MG63 (cell line): Measurements from ENCODE around the gene ZNF354C. TPM values are rescaled to one million over a fixed set of nuclear protein-coding genes. Genes with fewer than 3 reads are reported as not detected.
"Not testable (repeated sequence)": the region's sequence is repeated elsewhere in the genome, so short reads cannot be mapped to it uniquely, and the experiment has no call there.

ENCODE experiments used
- DNase-seq: peaks from one replicate; pipeline ENCODE4 v3.0.0-alpha.2; 2020
- H3K27me3 ChIP-seq: fragments of 250-450 bp; sonication (Bioruptor Pico); 2 replicates; pipeline ENCODE4 v1.5.1; 2020; ENCODE audit warnings: mild to moderate bottlenecking, moderate library complexity
- H3K36me3 ChIP-seq: fragments of 250-450 bp; sonication (Bioruptor Pico); 2 replicates; pipeline ENCODE4 v1.5.1; 2020; ENCODE audit warnings: mild to moderate bottlenecking, moderate library complexity
- H3K4me3 ChIP-seq: fragments of 250-450 bp; sonication (Bioruptor Pico); 2 replicates; pipeline ENCODE4 v1.5.1; 2020; ENCODE audit warnings: mild to moderate bottlenecking, moderate library complexity
- H3K9me3 ChIP-seq: fragments of 250-450 bp; sonication (Bioruptor Pico); 2 replicates; pipeline ENCODE4 v1.5.1; 2020; ENCODE audit warnings: mild to moderate bottlenecking, moderate library complexity
- total RNA-seq: library from RNA; depleted of rRNA; stranded (reverse); fragments of >200 nt; shearing (Covaris generic); gene quantifications from 2 replicates; pipeline ENCODE4 v1.2.3, GENCODE V29; 2014; ENCODE audit warnings: low replicate concordance; rRNA removed

ZNF354C gene
- total RNA-seq: 1.7 and 2.6 TPM in 2 replicates

DNA sequence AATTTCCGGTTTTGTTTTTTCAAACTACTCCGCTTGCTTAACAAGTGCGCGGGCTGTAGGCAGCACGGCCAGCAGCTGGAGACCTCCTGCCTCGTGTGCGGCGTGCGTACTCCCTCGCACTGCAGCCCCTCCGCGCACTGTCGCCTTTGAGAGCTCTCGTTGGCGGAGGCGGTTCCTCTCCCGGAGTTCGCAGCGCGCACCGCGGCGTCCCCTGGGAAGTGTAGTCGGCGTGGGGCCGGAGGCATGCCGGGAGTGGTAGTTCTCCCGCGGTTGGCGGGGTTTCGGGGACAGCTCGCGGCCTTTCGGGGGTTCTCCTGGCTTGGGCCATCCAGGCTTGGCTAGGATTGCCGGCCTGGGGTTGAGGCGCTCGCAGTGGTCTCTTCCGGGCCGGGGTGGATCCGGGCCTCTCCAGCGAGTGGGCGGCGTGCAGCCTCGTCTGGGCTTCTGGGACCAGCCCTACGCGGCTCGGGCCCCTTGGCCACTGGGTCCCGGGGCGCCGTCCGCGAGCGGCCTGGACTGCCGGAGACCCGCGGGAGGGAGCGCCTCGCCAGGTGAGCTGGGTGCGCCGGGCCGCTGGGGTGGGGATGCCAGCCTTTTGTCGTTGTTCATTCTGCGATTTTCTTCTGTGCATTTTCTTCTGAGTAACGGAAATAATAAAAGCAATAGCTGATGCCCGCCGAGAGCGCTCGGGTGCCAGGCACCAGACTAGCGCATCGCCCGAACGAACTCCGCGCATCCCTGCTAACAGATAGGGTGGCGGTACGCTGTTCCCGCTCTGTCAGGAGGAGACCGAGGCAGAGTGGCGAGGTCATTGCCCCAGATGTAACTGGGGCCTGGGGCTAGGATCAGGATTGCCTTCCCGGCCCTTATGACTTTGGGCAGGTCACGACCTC is at the start of gene ZNF354C:
Gene ZNF354C, plus strand, starts transcription at position 258 of the 893 bp plus-strand sequence. CDS start 1,696 bp downstream, outside the sequence.
- peak; percentile 93 for DNase-seq
- Histone ChIP-seq H3K27me3 (no peaks in the 10 kb centered on the region), H3K4me3 (peak within 1 kb of the TSS; percentile 64), H3K36me3 (peaks cover 32% of the 10 kb centered on the region), H3K9me3 (peaks cover 51% of the 10 kb centered on the region)

DNA sequence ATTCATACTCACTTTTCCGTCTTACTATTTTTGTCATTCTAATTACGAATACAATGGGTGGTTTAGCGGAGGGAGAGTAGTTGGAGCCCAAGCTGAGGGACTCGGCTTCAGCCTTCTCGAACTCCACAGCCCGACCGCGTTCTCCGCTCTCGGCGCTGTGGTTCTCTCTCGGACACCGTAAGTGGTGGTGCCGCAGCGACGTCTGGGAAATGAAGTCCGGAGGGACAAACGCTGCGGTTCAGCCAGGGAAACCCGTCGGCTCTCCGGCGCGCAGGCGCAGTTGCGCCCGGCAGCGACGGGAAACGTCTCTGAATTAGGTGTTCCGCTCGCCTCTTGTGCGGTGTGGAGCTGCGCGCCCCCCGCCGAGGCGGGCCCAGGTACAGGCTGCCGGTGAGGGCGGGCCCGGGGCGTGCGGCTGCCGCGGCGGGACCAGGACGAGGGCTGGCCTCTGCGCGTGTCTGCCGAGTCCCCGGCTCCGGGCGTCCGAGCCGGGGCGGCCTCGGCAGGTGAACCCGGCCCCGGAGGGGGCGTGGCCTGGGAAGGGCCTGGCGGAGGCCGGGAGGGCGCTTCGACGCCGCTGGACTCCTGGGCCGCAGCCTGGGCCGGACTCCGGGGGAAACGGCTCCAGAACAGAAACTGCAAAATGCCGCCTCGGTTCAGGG is 36.5 kb upstream of the ZNF354C start, which contains the start of gene ZNF879:
Gene ZNF879, plus strand, starts transcription at position 277 of the 662 bp plus-strand sequence. CDS start 1,201 bp downstream, outside the sequence.
- peaks cover 31% of the 10 kb centered on the region for H3K9me3 ChIP-seq
- peaks cover 37% of the 10 kb centered on the region for H3K36me3 ChIP-seq
- no peaks in the 10 kb centered on the region for H3K27me3 ChIP-seq
- DNase-seq: peak; percentile 98
- peak within 1 kb of the TSS; percentile 59 for H3K4me3 ChIP-seq

DNA sequence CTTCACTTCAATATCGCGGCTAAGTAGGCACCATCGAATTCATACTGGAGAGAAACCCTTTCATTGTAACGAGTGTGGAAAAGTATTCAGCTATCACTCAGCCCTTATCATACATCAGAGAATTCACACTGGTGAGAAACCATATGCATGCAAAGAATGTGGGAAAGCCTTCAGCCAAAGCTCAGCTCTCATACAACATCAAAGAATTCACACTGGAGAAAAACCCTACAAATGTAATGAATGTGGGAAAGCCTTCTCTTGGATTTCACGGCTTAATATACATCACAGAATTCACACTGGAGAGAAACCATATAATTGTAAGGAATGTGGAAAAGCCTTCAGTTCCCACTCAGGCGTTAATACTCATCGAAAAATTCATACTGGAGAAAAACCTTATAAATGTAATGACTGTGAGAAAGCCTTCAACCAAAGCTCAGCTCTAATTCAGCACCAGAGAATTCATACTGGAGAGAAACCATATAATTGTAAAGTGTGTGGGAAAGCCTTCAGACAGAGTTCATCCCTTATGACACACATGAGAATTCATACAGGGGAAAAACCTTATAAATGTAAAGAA is 27.1 kb upstream of the ZNF354C start:
- no peak for DNase-seq
- Histone ChIP-seq H3K36me3 (peaks cover 64% of the 10 kb centered on the region), H3K9me3 (peaks cover 90% of the 10 kb centered on the region), H3K4me3 (no peak overlapping the region), H3K27me3 (0 out of 2 replicates have a peak, but pooled peaks cover 2% of the 10 kb centered on the region)

DNA sequence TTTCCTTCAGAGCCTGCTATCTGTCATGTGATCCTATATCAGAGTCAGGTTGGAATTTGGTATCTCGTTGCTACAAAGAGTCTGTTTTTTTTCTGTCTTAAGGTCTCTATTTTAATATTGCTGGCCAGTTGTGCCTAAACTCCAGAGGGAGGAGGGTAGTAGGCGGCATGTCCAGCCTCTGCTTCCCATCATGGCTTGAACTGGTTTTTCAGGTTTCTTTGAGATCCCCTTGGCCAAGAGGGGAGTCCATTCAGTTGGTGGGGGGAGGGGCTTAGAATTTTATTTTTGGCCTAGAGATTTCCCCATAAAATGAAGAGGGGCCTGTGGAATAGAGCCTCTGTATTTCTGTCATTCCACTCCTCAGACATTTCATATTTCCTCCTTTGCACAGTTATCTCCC is 15.4 kb upstream of the ZNF354C start:
- DNase-seq: no peak
- Histone ChIP-seq H3K9me3 (peaks cover 19% of the 10 kb centered on the region), H3K4me3 (no peak overlapping the region), H3K36me3 (no peaks in the 10 kb centered on the region), H3K27me3 (no peaks in the 10 kb centered on the region; the same call in 1 of the 2 replicates)

DNA sequence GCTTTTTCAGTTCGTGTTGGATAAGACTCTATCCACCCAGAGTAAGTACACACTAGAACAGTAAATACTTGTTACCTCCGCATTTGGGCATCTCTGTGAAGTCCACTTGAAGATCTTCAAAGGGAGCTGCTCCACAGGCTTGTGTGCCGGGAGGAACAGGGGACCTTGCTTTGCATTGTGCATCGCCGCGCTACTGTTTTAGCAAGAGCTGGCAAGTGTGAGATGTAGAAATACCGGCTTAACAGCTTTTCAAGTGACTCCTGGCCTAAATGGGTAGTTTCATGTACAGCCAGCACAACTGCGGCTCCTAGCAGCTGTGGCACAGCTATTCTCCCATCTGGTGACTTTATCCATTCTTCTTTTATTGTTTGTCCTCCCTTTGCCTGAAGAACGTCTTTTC is 8.4 kb upstream of the ZNF354C start:
- H3K4me3 ChIP-seq: no peak overlapping the region
- H3K36me3 ChIP-seq: no peaks in the 10 kb centered on the region
- H3K27me3 ChIP-seq: no peaks in the 10 kb centered on the region
- DNase-seq: no peak
- peaks cover 23% of the 10 kb centered on the region for H3K9me3 ChIP-seq

DNA sequence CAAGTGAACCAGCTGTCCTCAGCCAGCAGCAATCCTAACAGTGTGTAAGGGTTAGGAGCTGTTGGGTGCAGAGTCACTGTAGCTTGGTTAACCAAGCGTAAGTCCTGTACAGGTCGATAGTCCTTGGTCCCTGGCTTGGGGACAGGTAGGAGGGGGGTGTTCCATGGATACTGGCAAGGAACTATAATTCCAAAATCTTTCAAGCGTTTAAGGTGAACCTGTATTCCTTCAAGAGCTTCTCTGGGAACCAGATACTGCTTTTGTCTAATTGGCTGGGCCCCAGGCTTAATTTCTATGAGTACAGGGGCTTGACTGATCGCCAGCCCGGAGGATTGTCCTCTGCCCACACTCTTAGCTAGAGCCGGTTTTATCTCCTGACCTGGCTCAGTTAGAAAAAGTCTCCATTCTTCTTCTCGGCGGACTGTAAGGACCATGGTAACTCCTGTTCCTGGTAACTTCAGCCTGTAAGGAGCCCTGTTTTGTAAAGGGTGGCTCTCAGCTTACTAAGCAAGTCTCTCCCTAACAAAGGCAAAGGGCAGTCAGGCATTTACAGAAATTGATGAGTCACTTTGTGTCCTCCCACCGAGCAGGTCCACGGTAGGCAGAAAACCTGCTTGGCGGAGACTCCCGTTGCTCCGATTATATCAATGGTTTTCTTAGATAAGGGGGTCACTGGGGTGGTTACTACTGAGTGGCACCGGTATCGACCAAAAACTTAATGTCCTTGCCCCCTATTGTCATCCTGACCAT is 6.0 kb upstream of the ZNF354C start:
- no peak overlapping the region for H3K4me3 ChIP-seq
- peaks cover 22% of the 10 kb centered on the region for H3K9me3 ChIP-seq
- DNase-seq: no peak
- H3K36me3 ChIP-seq: no peaks in the 10 kb centered on the region
- no peaks in the 10 kb centered on the region for H3K27me3 ChIP-seq

DNA sequence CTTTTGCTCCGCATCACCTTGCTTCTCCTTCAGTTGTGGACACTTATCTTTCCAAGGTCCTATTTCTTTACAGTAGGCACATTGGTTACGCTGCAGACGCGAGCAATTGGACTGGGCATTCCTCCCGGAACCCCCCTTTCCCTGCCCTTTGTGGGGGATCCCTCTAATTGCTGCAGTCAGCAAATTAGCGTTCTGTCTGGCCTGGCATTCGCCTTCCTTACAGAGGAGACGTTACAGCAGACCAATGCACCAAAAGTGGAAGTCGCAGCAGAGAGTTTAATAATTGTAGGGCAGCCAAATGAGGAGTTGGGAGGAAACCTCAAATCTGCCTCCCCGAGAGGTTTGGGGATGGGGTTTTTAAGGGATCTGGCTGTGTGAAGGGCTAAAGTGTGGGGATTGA is 5.3 kb upstream of the ZNF354C start:
- no peaks in the 10 kb centered on the region for H3K27me3 ChIP-seq
- peaks cover 28% of the 10 kb centered on the region for H3K9me3 ChIP-seq
- no peaks in the 10 kb centered on the region for H3K36me3 ChIP-seq
- DNase-seq: no peak
- no peak overlapping the region for H3K4me3 ChIP-seq

DNA sequence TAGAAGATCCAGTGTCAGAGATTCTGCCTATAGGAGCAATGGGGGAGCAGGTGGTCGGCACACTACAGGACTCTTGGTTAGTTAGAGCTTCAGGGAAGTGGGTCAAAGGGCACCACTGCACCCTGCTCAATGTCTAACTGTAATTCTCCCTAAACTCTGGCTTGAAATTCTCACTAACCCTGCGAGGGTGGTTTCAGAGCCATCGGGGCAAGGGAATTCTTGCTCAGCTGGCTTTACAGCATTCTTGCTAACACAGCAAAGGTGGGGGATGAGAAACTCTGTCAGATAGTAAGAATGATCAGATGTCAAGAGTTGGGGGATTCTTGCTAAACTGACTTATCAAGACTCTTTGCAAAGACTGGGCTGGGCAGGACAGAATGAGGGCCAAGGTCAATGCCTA is 4.7 kb upstream of the ZNF354C start:
- H3K9me3 ChIP-seq: peaks cover 29% of the 10 kb centered on the region
- no peaks in the 10 kb centered on the region for H3K27me3 ChIP-seq
- H3K4me3 ChIP-seq: no peak overlapping the region
- no peaks in the 10 kb centered on the region; the same call in 1 of the 2 replicates for H3K36me3 ChIP-seq
- no peak for DNase-seq

DNA sequence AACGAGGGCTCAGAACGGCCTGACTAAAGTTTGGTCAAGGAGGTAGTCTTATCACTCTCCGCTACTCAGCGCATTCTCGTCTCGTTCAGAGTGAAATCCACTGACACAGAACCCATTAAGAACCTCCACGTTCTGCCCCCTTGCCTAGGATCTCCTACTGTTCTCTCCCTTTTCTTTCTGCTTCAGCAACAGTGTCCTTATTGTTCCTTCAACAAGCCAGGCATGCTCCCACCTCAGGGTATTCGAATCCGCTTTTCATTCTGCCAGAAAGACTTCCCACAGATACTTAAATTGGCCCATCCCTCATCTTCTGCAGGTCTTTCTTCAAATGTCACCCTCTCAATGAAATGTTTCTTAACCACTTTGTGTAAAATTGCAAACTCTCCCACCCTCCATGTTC is 4.3 kb upstream of the ZNF354C start:
- peaks cover 33% of the 10 kb centered on the region for H3K9me3 ChIP-seq
- no peak for DNase-seq
- H3K4me3 ChIP-seq: no peak overlapping the region
- H3K36me3 ChIP-seq: no peaks in the 10 kb centered on the region; the same call in 1 of the 2 replicates
- H3K27me3 ChIP-seq: no peaks in the 10 kb centered on the region

DNA sequence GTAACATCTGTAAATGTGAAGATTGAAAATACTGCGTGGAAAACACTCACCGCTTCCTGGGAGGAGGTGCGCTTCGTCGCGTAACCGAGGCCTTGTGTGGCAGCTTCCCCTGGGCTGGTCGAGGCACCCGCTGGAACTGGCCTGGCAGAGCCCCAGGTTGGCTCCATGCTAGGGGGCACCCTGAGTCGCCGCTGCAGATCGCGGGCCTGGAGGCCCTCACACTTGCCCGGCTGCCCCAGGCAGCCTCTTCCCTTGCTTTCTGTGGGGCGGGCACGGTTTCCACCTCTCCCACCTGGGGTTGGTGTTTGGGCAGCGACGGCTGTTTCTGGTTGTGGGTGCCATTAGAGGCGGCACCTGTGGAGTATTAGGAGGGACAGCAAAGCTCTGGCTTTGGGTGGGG is 852 bp downstream of the ZNF354C start:
- Histone ChIP-seq H3K36me3 (peaks cover 36% of the 10 kb centered on the region), H3K4me3 (peak overlapping the region; percentile 64), H3K9me3 (peaks cover 58% of the 10 kb centered on the region), H3K27me3 (no peaks in the 10 kb centered on the region)
- DNase-seq: no peak

DNA sequence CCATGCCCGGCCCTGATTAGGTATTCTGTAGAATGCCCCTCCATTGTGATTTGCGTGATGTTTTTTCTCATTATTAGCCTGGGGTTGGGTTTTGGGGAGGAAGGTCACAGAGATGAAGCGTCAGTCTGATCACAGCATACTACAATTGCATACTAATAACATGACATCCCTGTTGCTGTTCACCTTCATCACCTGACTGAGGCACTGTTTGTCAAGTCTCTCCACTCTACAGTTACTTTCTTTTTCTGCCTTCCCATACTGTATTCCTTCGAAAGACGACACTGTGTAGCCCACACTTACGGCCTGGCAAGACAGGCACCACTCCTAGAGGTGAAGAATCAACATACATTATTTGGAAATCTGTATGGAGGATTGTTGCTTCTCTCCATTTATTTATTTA is 5.5 kb downstream of the ZNF354C start:
- no peak overlapping the region for H3K4me3 ChIP-seq
- peaks cover 57% of the 10 kb centered on the region for H3K9me3 ChIP-seq
- DNase-seq: no peak
- H3K27me3 ChIP-seq: no peaks in the 10 kb centered on the region
- peaks cover 52% of the 10 kb centered on the region for H3K36me3 ChIP-seq

DNA sequence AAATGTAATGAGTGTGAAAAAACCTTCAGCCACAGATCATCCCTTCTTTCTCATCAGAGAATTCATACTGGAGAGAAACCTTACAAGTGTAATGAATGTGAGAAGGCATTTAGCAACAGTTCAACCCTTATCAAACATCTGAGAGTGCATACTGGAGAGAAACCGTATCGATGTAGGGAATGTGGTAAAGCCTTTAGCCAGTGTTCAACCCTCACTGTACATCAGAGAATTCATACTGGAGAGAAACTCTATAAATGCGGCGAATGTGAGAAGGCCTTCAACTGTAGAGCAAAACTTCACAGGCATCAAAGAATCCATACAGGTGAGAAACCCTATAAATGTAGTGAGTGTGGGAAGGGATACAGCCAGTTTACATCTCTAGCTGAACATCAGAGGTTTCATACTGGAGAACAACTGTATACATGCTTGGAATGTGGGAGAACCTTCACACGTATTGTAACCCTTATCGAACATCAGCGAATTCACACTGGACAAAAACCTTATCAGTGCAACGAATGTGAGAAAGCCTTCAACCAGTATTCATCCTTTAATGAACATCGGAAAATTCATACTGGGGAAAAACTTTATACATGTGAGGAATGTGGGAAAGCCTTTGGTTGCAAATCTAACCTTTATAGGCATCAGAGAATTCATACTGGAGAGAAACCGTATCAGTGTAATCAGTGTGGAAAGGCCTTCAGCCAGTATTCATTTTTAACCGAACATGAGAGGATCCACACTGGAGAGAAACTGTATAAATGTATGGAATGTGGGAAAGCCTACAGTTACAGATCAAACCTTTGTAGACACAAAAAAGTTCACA is 19.2 kb downstream of the ZNF354C start:
- peaks cover 90% of the 10 kb centered on the region for H3K9me3 ChIP-seq
- H3K36me3 ChIP-seq: peaks cover 51% of the 10 kb centered on the region

DNA sequence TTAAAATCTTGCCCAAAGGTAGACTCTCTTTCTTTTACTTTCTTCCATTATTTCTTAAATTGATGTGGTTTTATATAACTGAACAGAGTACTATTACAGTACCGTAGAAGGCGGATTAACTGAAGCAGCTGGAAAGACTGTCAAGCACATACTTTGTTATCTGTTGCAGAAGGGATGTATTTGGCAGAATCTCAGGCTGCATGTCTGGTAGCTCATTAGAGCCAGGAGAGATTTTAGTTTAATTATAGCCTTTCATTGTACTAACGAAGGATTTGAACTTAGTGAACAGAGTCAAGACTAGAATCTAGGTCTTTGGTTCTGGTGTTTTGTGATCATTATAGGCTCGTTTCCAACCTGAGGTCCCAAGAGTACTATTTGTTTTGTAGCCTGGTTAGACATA is 20.6 kb downstream of the ZNF354C start:
- no peaks in the 10 kb centered on the region for H3K27me3 ChIP-seq
- peaks cover 93% of the 10 kb centered on the region for H3K9me3 ChIP-seq
- H3K36me3 ChIP-seq: peaks cover 45% of the 10 kb centered on the region
- DNase-seq: no peak
- no peak overlapping the region for H3K4me3 ChIP-seq

More for the DNA sequence above, 19.2 kb downstream of the ZNF354C start:
- H3K27me3 ChIP-seq: no peaks in the 10 kb centered on the region
- no peak for DNase-seq
- H3K4me3 ChIP-seq: no peak overlapping the region

DNA sequence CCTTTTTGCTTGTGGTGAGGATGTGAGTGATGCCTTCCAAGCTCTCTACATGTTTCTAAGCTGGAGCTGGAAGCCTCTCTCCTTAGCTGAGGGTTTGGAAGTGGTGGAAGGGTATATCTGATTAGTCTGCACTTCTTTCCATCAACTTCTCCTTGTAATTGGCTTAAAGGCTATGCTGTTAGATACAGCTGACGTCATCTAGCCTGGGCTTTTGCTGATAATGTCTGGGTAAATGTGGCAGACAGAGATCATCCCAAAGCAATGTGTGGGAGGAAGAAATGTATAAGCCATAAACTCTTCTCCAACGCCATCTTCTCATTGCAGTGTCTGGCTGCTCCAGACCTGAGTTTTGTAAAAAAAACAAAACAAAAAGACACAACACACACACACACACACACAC is 29.3 kb downstream of the ZNF354C start:
- DNase-seq: no peak
- Histone ChIP-seq H3K4me3 (no peak overlapping the region), H3K27me3 (no peaks in the 10 kb centered on the region), H3K9me3 (peaks cover 91% of the 10 kb centered on the region), H3K36me3 (peaks cover 7% of the 10 kb centered on the region; the same call in 1 of the 2 replicates)

DNA sequence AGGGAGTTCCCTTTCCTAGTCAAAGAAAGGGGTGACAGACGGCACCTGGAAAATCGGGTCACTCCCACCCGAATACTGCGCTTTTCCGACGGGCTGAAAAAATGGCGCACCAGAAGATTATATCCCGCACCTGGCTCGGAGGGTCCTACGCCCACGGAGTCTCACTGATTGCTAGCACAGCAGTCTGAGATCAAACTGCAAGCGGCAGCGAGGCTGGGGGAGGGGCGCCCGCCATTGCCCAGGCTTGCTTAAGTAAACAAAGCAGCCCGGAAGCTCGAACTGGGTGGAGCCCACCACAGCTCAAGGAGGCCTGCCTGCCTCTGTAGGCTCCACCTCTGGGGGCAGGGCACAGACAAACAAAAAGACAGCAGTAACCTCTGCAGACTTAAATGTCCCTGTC is 41.1 kb downstream of the ZNF354C start:
- not testable (repeated sequence) for H3K4me3 ChIP-seq, H3K27me3 ChIP-seq, DNase-seq
- Histone ChIP-seq H3K9me3 (peaks cover 36% of the 10 kb centered on the region), H3K36me3 (peaks cover 41% of the 10 kb centered on the region)

DNA sequence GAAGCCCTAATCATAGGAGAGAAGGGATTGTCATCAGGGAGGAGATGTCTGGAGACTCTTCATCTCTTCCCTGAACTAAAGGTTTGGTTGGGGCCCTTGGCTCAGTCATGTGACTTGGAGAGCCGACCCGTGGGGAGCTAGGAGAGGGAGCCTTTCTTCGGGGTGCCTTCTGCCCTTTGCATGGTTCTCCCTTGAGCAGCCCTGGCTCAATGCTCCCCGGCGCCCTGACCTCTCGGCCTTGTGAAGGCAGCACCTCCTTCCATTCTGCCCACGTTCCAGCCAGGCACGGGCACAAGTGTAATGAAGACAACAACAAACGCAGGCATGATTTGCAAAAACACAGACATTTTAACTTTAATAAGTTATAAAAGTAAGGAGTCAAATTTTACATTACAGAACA is 50.4 kb downstream of the ZNF354C start:
- Histone ChIP-seq H3K36me3 (peaks cover 48% of the 10 kb centered on the region), H3K27me3 (no peaks in the 10 kb centered on the region), H3K4me3 (no peak overlapping the region), H3K9me3 (peaks cover 24% of the 10 kb centered on the region)
- DNase-seq: no peak
